H9 (cell line): ENCODE measurements around the gene GALR2. TPM values are rescaled to one million over a fixed set of nuclear protein-coding genes. Genes with fewer than 3 reads are reported as not detected.

ENCODE experiments used
- DNase-seq: peaks from one replicate; pipeline ENCODE4 v3.0.0-alpha.2; 2017
- H2AFZ ChIP-seq: one replicate; pipeline ENCODE4 v1.6.1; 2013; ENCODE audit warnings: mild to moderate bottlenecking, low read length, control low read depth, moderate library complexity
- H2AK5ac ChIP-seq: 2 replicates; pipeline ENCODE4 v1.6.1; 2013; ENCODE audit warnings: low read length, control low read depth, mixed read lengths; ENCODE audit not compliant: insufficient read length
- H2BK120ac ChIP-seq: one replicate; pipeline ENCODE4 v1.6.1; 2013; ENCODE audit warnings: low read depth, mild to moderate bottlenecking, low read length, control low read depth, inconsistent platforms; ENCODE audit not compliant: poor library complexity, severe bottlenecking
- H2BK12ac ChIP-seq: 2 replicates; pipeline ENCODE4 v1.6.1; 2013; ENCODE audit warnings: low read length, control low read depth, mixed read lengths, low read depth; ENCODE audit not compliant: insufficient read length
- H2BK15ac ChIP-seq: 2 replicates; pipeline ENCODE4 v1.6.1; 2013; ENCODE audit warnings: low read depth, low read length, control low read depth
- H2BK20ac ChIP-seq: one replicate; pipeline ENCODE4 v1.6.1; 2013; ENCODE audit warnings: low read depth, mild to moderate bottlenecking, low read length, control low read depth, inconsistent platforms; ENCODE audit not compliant: poor library complexity, severe bottlenecking
- H2BK5ac ChIP-seq: 2 replicates; pipeline ENCODE4 v1.6.1; 2013; ENCODE audit warnings: low read length, control low read depth, mixed read lengths; ENCODE audit not compliant: insufficient read length
- H3K14ac ChIP-seq: 2 replicates; pipeline ENCODE4 v1.6.1; 2013; ENCODE audit warnings: low read length, control low read depth; ENCODE audit not compliant: insufficient read depth
- H3K18ac ChIP-seq: 2 replicates; pipeline ENCODE4 v1.6.1; 2013; ENCODE audit warnings: low read depth, mild to moderate bottlenecking, mixed read lengths, low read length, control low read depth; ENCODE audit not compliant: insufficient read length
- H3K23ac ChIP-seq: 2 replicates; pipeline ENCODE4 v1.6.1; 2013; ENCODE audit warnings: low read length, control low read depth, mixed read lengths, low read depth; ENCODE audit not compliant: insufficient read length
- H3K23me2 ChIP-seq: 2 replicates; pipeline ENCODE4 v1.6.1; 2013; ENCODE audit warnings: low read depth, mild to moderate bottlenecking, mixed read lengths, low read length, control low read depth; ENCODE audit not compliant: insufficient read length, poor library complexity, severe bottlenecking
- H3K27ac ChIP-seq: 2 replicates; pipeline ENCODE4 v1.5.1; 2013; ENCODE audit warnings: low read length, control low read depth, mixed read lengths, low read depth; ENCODE audit not compliant: insufficient read length
- H3K27me3 ChIP-seq: 2 replicates; pipeline ENCODE4 v1.6.1; 2013; ENCODE audit warnings: low read length, control low read depth, inconsistent platforms; ENCODE audit not compliant: insufficient read depth
- H3K4ac ChIP-seq: 2 replicates; pipeline ENCODE4 v1.6.1; 2013; ENCODE audit warnings: low read depth, mild to moderate bottlenecking, control low read depth, inconsistent platforms, low read length, moderate library complexity
- H3K4me1 ChIP-seq: 2 replicates; pipeline ENCODE4 v1.6.1; 2013; ENCODE audit warnings: low read length, control low read depth, inconsistent platforms; ENCODE audit not compliant: insufficient read depth
- H3K4me2 ChIP-seq: 2 replicates; pipeline ENCODE4 v1.6.1; 2013; ENCODE audit warnings: low read length, control low read depth, mixed read lengths; ENCODE audit not compliant: insufficient read length, insufficient read depth
- H3K56ac ChIP-seq: 2 replicates; pipeline ENCODE4 v1.6.1; 2013; ENCODE audit warnings: low read depth, mild to moderate bottlenecking, mixed read lengths, low read length, control low read depth; ENCODE audit not compliant: insufficient read length
- H3K79me1 ChIP-seq: 2 replicates; pipeline ENCODE4 v1.6.1; 2013; ENCODE audit warnings: low read depth, mild to moderate bottlenecking, moderate library complexity, low read length, control low read depth, inconsistent platforms; ENCODE audit not compliant: insufficient read depth, poor library complexity, severe bottlenecking
- H3K79me2 ChIP-seq: 2 replicates; pipeline ENCODE4 v1.6.1; 2013; ENCODE audit warnings: low read length, control low read depth, inconsistent platforms; ENCODE audit not compliant: insufficient read depth
- H3K9ac ChIP-seq: 2 replicates; pipeline ENCODE4 v1.6.1; 2013; ENCODE audit warnings: low read length, control low read depth, mixed read lengths; ENCODE audit not compliant: insufficient read length; ENCODE audit errors: extremely low read depth
- H3K9me3 ChIP-seq: one replicate; pipeline ENCODE4 v1.6.1; 2013; ENCODE audit warnings: low read depth, low read length, inconsistent platforms; ENCODE audit not compliant: control insufficient read depth
- H3T11ph ChIP-seq: one replicate; pipeline ENCODE4 v1.6.1; 2013; ENCODE audit warnings: mild to moderate bottlenecking, low read length, control low read depth, inconsistent platforms
- H4K20me1 ChIP-seq: one replicate; pipeline ENCODE4 v1.6.1; 2013; ENCODE audit not compliant: control insufficient read depth, insufficient read length, insufficient read depth
- H4K5ac ChIP-seq: 2 replicates; pipeline ENCODE4 v1.6.1; 2013; ENCODE audit warnings: low read depth, mild to moderate bottlenecking, mixed read lengths, low read length, control low read depth; ENCODE audit not compliant: insufficient read length
- H4K8ac ChIP-seq: replicated peaks from 2 replicates; pipeline ENCODE4 v1.6.1; 2013; ENCODE audit warnings: low read length, control low read depth, mixed read lengths, low read depth; ENCODE audit not compliant: insufficient read length
- H4K91ac ChIP-seq: 2 replicates; pipeline ENCODE4 v1.6.1; 2013; ENCODE audit warnings: low read depth, mild to moderate bottlenecking, moderate library complexity, mixed read lengths, low read length, control low read depth; ENCODE audit not compliant: insufficient read length
- H3K27ac Mint-ChIP-seq, 3 experiments: 2 replicates in 2 of 3; 3 replicates in 1 of 3; pipeline ENCODE4 v1.8.0; 2020 to 2021; ENCODE audit warnings: mixed read lengths in 3 of 3, mild to moderate bottlenecking in 1 of 3, moderate library complexity in 1 of 3
- H3K27me3 Mint-ChIP-seq: 2 replicates; pipeline ENCODE4 v1.8.0; 2021; ENCODE audit warnings: low read depth, mild to moderate bottlenecking, moderate library complexity, mixed read lengths
- H3K36me3 Mint-ChIP-seq, 3 experiments: 2 replicates in 2 of 3; 3 replicates in 1 of 3; pipeline ENCODE4 v1.8.0; 2020 to 2021; ENCODE audit warnings: low read depth in 3 of 3, mixed read lengths in 3 of 3; ENCODE audit not compliant: insufficient read depth in 1 of 3
- H3K4me1 Mint-ChIP-seq, 2 experiments: 2 replicates each; pipeline ENCODE4 v1.8.0; 2020; ENCODE audit warnings: mixed read lengths in 2 of 2
- H3K4me3 Mint-ChIP-seq, 2 experiments: 2 replicates in 1 of 2; 3 replicates in 1 of 2; pipeline ENCODE4 v1.8.0; 2020 to 2021; ENCODE audit warnings: mild to moderate bottlenecking in 2 of 2, mixed read lengths in 2 of 2, moderate library complexity in 1 of 2
- H3K9me3 Mint-ChIP-seq, 2 experiments: 2 replicates in 1 of 2; 3 replicates in 1 of 2; pipeline ENCODE4 v1.8.0; 2020; ENCODE audit warnings: mild to moderate bottlenecking in 2 of 2, mixed read lengths in 2 of 2, moderate library complexity in 1 of 2
- CTCF ChIP-seq: fragments of 200-600 bp; sonication (generic); conservative IDR thresholded peaks from 3 replicates; pipeline ENCODE4 v1.8.0; 2021; ENCODE audit warnings: antibody characterized with exemption, mild to moderate bottlenecking
- WGBS: extraction: QIAGEN DNeasy Blood & Tissue Kit; methylation state at CpG from one replicate; pipeline ENCODE4 v1.1.7; 2013; ENCODE audit warnings: missing lambda C conversion rate, low lambda C conversion rate, mixed read lengths; ENCODE audit not compliant: insufficient read length; ENCODE audit errors: extremely low coverage; 5-methylcytosine and 5-hydroxymethylcytosine counted together
- total RNA-seq: library from RNA; stranded (reverse); gene quantifications from 2 replicates; pipeline ENCODE4 v1.2.1, GENCODE V29; 2021

Gene GALR2
- total RNA-seq, 1 experiment from 2014 or later: 0.81 TPM

GRCh38 chr17:76123749-76124581 lies 49.4 kb downstream of the GALR2 start:
- H3K36me3 Mint-ChIP-seq: no peaks in the 10 kb centered on the region
- H3K23ac ChIP-seq: no peak overlapping the region

More at GRCh38 chr17:76123749-76124581, 49.4 kb downstream of the GALR2 start:
- Mint-ChIP-seq H3K27ac (no peak overlapping the region), H3K4me3 (no peak overlapping the region), H3K4me1 (peaks cover 39 to 40% of the 10 kb centered on the region in 2 experiments), H3K9me3 (peaks cover 0 to 2% of the 10 kb centered on the region in 2 experiments; a peak in 1 of 5 replicates), H3K27me3 (peaks cover 10% of the 10 kb centered on the region)
- Histone ChIP-seq H3K4me1 (no peaks in the 10 kb centered on the region; the same call in 1 of the 2 replicates), H2AFZ (no peak overlapping the region), H2BK120ac (no peak overlapping the region), H3K4ac (no peak overlapping the region), H2BK15ac (no peak overlapping the region), H3K9me3 (no peaks in the 10 kb centered on the region), H4K91ac (no peak overlapping the region), H3K79me1 (no peaks in the 10 kb centered on the region), H3K14ac (no peak overlapping the region), H3T11ph (no peak overlapping the region), H3K4me2 (no peak overlapping the region), H4K5ac (no peak overlapping the region), H3K18ac (no peak overlapping the region), H3K27ac (no peak overlapping the region), H3K9ac (no peak overlapping the region), H3K56ac (no peak overlapping the region), H3K23me2 (no peaks in the 10 kb centered on the region), H2AK5ac (no peak overlapping the region), H4K8ac (no peak overlapping the region), H2BK5ac (no peak overlapping the region), H3K27me3 (no peaks in the 10 kb centered on the region), H2BK20ac (no peak overlapping the region), H3K79me2 (no peaks in the 10 kb centered on the region), H2BK12ac (no peak overlapping the region), H4K20me1 (no peaks in the 10 kb centered on the region)
- WGBS: no CpG with 5 or more reads among the region's 9 CpGs
- no peak for DNase-seq
- TF ChIP-seq CTCF: no peak
